ENCODE measurements around the gene SPHK1.

GRCh38 chr17:76369379-76369778 lies 15.0 kb upstream of the SPHK1 start:
- TF ChIP-seq EZH2phosphoT487 (IDR thresholded peaks at IDR 0.05; ENCODE audit: insufficient read depth, low read depth) (no peak), EZH2 (IDR thresholded peaks at IDR 0.05; ENCODE audit: insufficient read depth, poor library complexity, severe bottlenecking) (no peak)
